Neural progenitor cell (in vitro differentiated cells): ENCODE measurements around the gene PLCL1.

Experiments
- CTCF ChIP-seq: fragments of 200-600 bp; sonication (generic); IDR thresholded peaks from 2 replicates; pipeline ENCODE4 v1.5.1; 2017; ENCODE audit warnings: antibody characterized with exemption, mild to moderate bottlenecking
- EZH2 ChIP-seq: fragments of 200-600 bp; sonication (generic); IDR thresholded peaks from 2 replicates; pipeline ENCODE4 v1.6.1; 2017; ENCODE audit warnings: antibody characterized with exemption, mild to moderate bottlenecking, moderate library complexity
- EZH2phosphoT487 ChIP-seq: fragments of 200-600 bp; sonication (generic); IDR thresholded peaks from 2 replicates; pipeline ENCODE4 v1.6.1; 2017; ENCODE audit warnings: antibody characterized with exemption

- TF ChIP-seq CTCF (no peak), EZH2phosphoT487 (no peak), EZH2 (no peak)
These were observed 63.8 kb downstream of the PLCL1 start for GRCh38 chr2:197868206-197868605.
